Measurements from ENCODE around the gene PPME1. TPM values are rescaled to one million over a fixed set of nuclear protein-coding genes. Genes with fewer than 3 reads are reported as not detected.

The PPME1 gene
- total RNA-seq, 6 experiments from 2014 or later = 49.5 to 107 (median 56.9) TPM

GRCh38 chr11:74147199-74147929, 23.7 kb upstream of the PPME1 start:
- H3K4me3 Mint-ChIP-seq = peak overlapping the region; percentile 27; the same call in 1 of the 2 replicates
- H3K36me3 Mint-ChIP-seq (ENCODE audit: low read depth) = peaks cover 11% of the 10 kb centered on the region
- no peaks in the 10 kb centered on the region for H3K9me3 Mint-ChIP-seq
- TF ChIP-seq CTCF (IDR thresholded peaks at IDR 0.05) = no peak
- DNase-seq = no peak
- peak overlapping the region; percentile 66 for H3K27ac Mint-ChIP-seq
- peaks cover 34% of the 10 kb centered on the region for H3K4me1 Mint-ChIP-seq (ENCODE audit: low read depth)
- H3K27me3 Mint-ChIP-seq (ENCODE audit: insufficient read depth) = no peaks in the 10 kb centered on the region; the same call in 1 of the 2 replicates

GRCh38 chr11:74153224-74153623, 17.9 kb upstream of the PPME1 start:
- Mint-ChIP-seq H3K27ac (no peak overlapping the region), H3K27me3 (ENCODE audit: insufficient read depth) (no peaks in the 10 kb centered on the region), H3K9me3 (no peaks in the 10 kb centered on the region; the same call in 1 of the 2 replicates), H3K4me1 (ENCODE audit: low read depth) (peaks cover 55% of the 10 kb centered on the region), H3K36me3 (ENCODE audit: low read depth) (peaks cover 20% of the 10 kb centered on the region), H3K4me3 (no peak overlapping the region)
- DNase-seq = no peak
- TF ChIP-seq CTCF (IDR thresholded peaks at IDR 0.05) = no peak

- H3K27me3 Mint-ChIP-seq (ENCODE audit: insufficient read depth) = no peaks in the 10 kb centered on the region
- peaks cover 25% of the 10 kb centered on the region for H3K36me3 Mint-ChIP-seq (ENCODE audit: low read depth)
- H3K27ac Mint-ChIP-seq = peak overlapping the region; percentile 58
- DNase-seq = peak; percentile 13
- TF ChIP-seq CTCF (IDR thresholded peaks at IDR 0.05) = no peak
- H3K4me1 Mint-ChIP-seq (ENCODE audit: low read depth) = peaks cover 44% of the 10 kb centered on the region
- H3K4me3 Mint-ChIP-seq = no peak overlapping the region
- no peaks in the 10 kb centered on the region; the same call in 1 of the 2 replicates for H3K9me3 Mint-ChIP-seq
These were observed 16.3 kb upstream of the PPME1 start for GRCh38 chr11:74154620-74155281.

- H3K9me3 Mint-ChIP-seq = no peaks in the 10 kb centered on the region; the same call in 1 of the 2 replicates
- no peak for TF ChIP-seq CTCF (IDR thresholded peaks at IDR 0.05)
- no peak overlapping the region for H3K27ac Mint-ChIP-seq
- H3K4me3 Mint-ChIP-seq = no peak overlapping the region
- no peak for DNase-seq
- peaks cover 53% of the 10 kb centered on the region for H3K4me1 Mint-ChIP-seq (ENCODE audit: low read depth)
- peaks cover 37% of the 10 kb centered on the region for H3K36me3 Mint-ChIP-seq (ENCODE audit: low read depth)
- no peaks in the 10 kb centered on the region for H3K27me3 Mint-ChIP-seq (ENCODE audit: insufficient read depth)
These were observed 13.9 kb upstream of the PPME1 start for GRCh38 chr11:74157169-74157568.

- no peaks in the 10 kb centered on the region for H3K27me3 Mint-ChIP-seq (ENCODE audit: insufficient read depth)
- H3K4me3 Mint-ChIP-seq = no peak overlapping the region
- H3K4me1 Mint-ChIP-seq (ENCODE audit: low read depth) = peaks cover 34% of the 10 kb centered on the region
- no peak for DNase-seq
- H3K36me3 Mint-ChIP-seq (ENCODE audit: low read depth) = peaks cover 37% of the 10 kb centered on the region
- TF ChIP-seq CTCF (IDR thresholded peaks at IDR 0.05) = no peak
- H3K9me3 Mint-ChIP-seq = no peaks in the 10 kb centered on the region
- H3K27ac Mint-ChIP-seq = no peak overlapping the region
These were observed 11.4 kb upstream of the PPME1 start for GRCh38 chr11:74159642-74160041.

All from HFFc6 (cell line).